HepG2 (cell line): ENCODE results near the gene AP2A2.

Experiments
- ATF6 ChIP-seq: sonication (generic); formaldehyde crosslinking; conservative IDR thresholded peaks from 2 replicates; pipeline ENCODE4 v1.4.0; 2020; ENCODE audit warnings: missing genetic modification reagents
- CBX2 ChIP-seq, 2 experiments: fragments of 200-600 bp in 1 of 2; sonication (generic); formaldehyde crosslinking in 1 of 2; IDR thresholded peaks; 2 replicates each; pipeline versions ENCODE4 v1.7.0 to v1.8.1; 2018 to 2022; ENCODE audit warnings: low read depth in 2 of 2, low read length in 1 of 2, mild to moderate bottlenecking in 1 of 2, missing genetic modification reagents in 1 of 2
- CHCHD3 ChIP-seq: sonication (generic); formaldehyde crosslinking; IDR thresholded peaks from 2 replicates; pipeline ENCODE4 v1.8.0; 2022; ENCODE audit warnings: mild to moderate bottlenecking, missing genetic modification reagents, moderate library complexity
- CTCF ChIP-seq: sonication (generic); formaldehyde crosslinking; IDR thresholded peaks from 2 replicates; pipeline ENCODE4 v1.5.0; 2020; ENCODE audit warnings: mild to moderate bottlenecking, missing genetic modification reagents, moderate library complexity
- FOXM1 ChIP-seq: sonication (generic); formaldehyde crosslinking; IDR thresholded peaks from 2 replicates; pipeline ENCODE4 v1.5.0; 2020; ENCODE audit warnings: missing genetic modification reagents
- HMG20A ChIP-seq: IDR thresholded peaks from 2 replicates; pipeline ENCODE4 v1.6.1; 2016; ENCODE audit warnings: borderline replicate concordance
- MAX ChIP-seq: IDR thresholded peaks from 2 replicates; pipeline ENCODE4 v1.6.1; 2012; ENCODE audit warnings: inconsistent platforms
- NR2C2 ChIP-seq: sonication (generic); formaldehyde crosslinking; IDR thresholded peaks from 2 replicates; pipeline ENCODE4 v1.4.0; 2020; ENCODE audit warnings: missing genetic modification reagents, mild to moderate bottlenecking, moderate library complexity, borderline replicate concordance
- REST ChIP-seq, 2 experiments: IDR thresholded peaks; 2 replicates each; pipeline ENCODE4 v1.6.1; 2011 to 2012; ENCODE audit warnings: low read length in 2 of 2, borderline replicate concordance in 1 of 2, low read depth in 1 of 2, mild to moderate bottlenecking in 1 of 2, moderate library complexity in 1 of 2
- RORA ChIP-seq: sonication (generic); formaldehyde crosslinking; IDR thresholded peaks from 2 replicates; pipeline ENCODE4 v1.5.0; 2020; ENCODE audit warnings: mild to moderate bottlenecking, missing genetic modification reagents, moderate library complexity
- TBL1XR1 ChIP-seq: fragments of 150-350 bp; IDR thresholded peaks from 2 replicates; pipeline ENCODE4 v1.6.1; 2014; ENCODE audit warnings: borderline replicate concordance, low read length; ENCODE audit not compliant: partially characterized antibody
- ZBTB39 ChIP-seq: sonication (generic); formaldehyde crosslinking; IDR thresholded peaks from 2 replicates; pipeline ENCODE4 v1.5.0; 2020; ENCODE audit warnings: missing genetic modification reagents
- ZKSCAN1 ChIP-seq: fragments of 150-350 bp; IDR thresholded peaks from 2 replicates; pipeline ENCODE4 v1.6.1; 2014; ENCODE audit warnings: low read length
- ZSCAN21 ChIP-seq: sonication (generic); formaldehyde crosslinking; IDR thresholded peaks from 2 replicates; pipeline ENCODE4 v1.8.0; 2022; ENCODE audit warnings: mild to moderate bottlenecking, missing genetic modification reagents, moderate library complexity, borderline replicate concordance

GRCh38 chr11:933936-934335 is 8.3 kb downstream of the AP2A2 start:
- TF ChIP-seq FOXM1 (CRISPR knock-in tag), result no peak
- TF ChIP-seq HMG20A (CRISPR knock-in tag), result no peak
- TF ChIP-seq ZBTB39, result no peak
- no peak for TF ChIP-seq MAX
- TF ChIP-seq CHCHD3 (CRISPR knock-in tag), result no peak
- no peak for TF ChIP-seq RORA
- no peak for TF ChIP-seq ZSCAN21
- no peak for TF ChIP-seq CBX2 (IDR thresholded peaks at IDR 0.05; ENCODE audit: low read depth, low read length)
- TF ChIP-seq CBX2 (CRISPR knock-in tag; IDR thresholded peaks at IDR 0.05; ENCODE audit: low read depth), result no peak
- TF ChIP-seq NR2C2, result no peak
- no peak for TF ChIP-seq TBL1XR1
- TF ChIP-seq REST (IDR thresholded peaks at IDR 0.05; ENCODE audit: borderline replicate concordance in 1 of 2, low read depth in 1 of 2, low read length in 2 of 2), result no peak
- no peak for TF ChIP-seq ZKSCAN1
- TF ChIP-seq CTCF, result no peak
- no peak for TF ChIP-seq ATF6 (CRISPR knock-in tag)
